Sigmoid colon (tissue), 4 donors: ENCODE measurements around the gene RPTN.

ENCODE experiments used
- CTCF ChIP-seq, 4 experiments: fragments of 450-650 bp in 3 of 4; fragments of 200-600 bp in 1 of 4; IDR thresholded peaks; one replicate each; pipeline ENCODE4 v1.5.1; 2016 to 2019; ENCODE audit warnings: antibody characterized with exemption in 4 of 4, mild to moderate bottlenecking in 3 of 4, moderate library complexity in 2 of 4
- POLR2AphosphoS5 ChIP-seq, 4 donors: sonication (generic); formaldehyde crosslinking; IDR thresholded peaks; one replicate each; pipeline ENCODE4 v1.6.1; 2017; ENCODE audit warnings: antibody characterized with exemption in 4 of 4

GRCh38 chr1:152148051-152148450 lies 11.0 kb downstream of the RPTN start:
- no peak for TF ChIP-seq CTCF (IDR thresholded peaks at IDR 0.05)
- TF ChIP-seq POLR2AphosphoS5 (IDR thresholded peaks at IDR 0.05), result no peak
